BLaER1 (cell line): ENCODE results near the gene RIN1.
A peak's percentile ranks its signal among the peaks of the same experiment; 100 is the strongest.
"Not testable (repeated sequence)": the region's sequence is repeated elsewhere in the genome, so short reads cannot be mapped to it uniquely, and the experiment has no call there.

Experiments used
- H3K27ac ChIP-seq: shearing (Covaris generic); formaldehyde crosslinking; 2 replicates; pipeline ENCODE4 v1.8.1; 2022
- H3K27me3 ChIP-seq: shearing (Covaris generic); formaldehyde crosslinking; 2 replicates; pipeline ENCODE4 v1.8.1; 2022
- H3K36me3 ChIP-seq: shearing (Covaris generic); formaldehyde crosslinking; 2 replicates; pipeline ENCODE4 v1.8.1; 2022
- H3K4me1 ChIP-seq: shearing (Covaris generic); formaldehyde crosslinking; 2 replicates; pipeline ENCODE4 v1.8.1; 2022
- H3K4me2 ChIP-seq: shearing (Covaris generic); formaldehyde crosslinking; 2 replicates; pipeline ENCODE4 v1.8.1; 2022
- H3K4me3 ChIP-seq: shearing (Covaris generic); formaldehyde crosslinking; 2 replicates; pipeline ENCODE4 v1.8.1; 2022
- H3K9ac ChIP-seq: shearing (Covaris generic); formaldehyde crosslinking; 2 replicates; pipeline ENCODE4 v1.8.1; 2022
- H3K9me3 ChIP-seq: shearing (Covaris generic); formaldehyde crosslinking; 2 replicates; pipeline ENCODE4 v1.8.1; 2022
- H4K20me1 ChIP-seq: shearing (Covaris generic); formaldehyde crosslinking; 2 replicates; pipeline ENCODE4 v1.8.1; 2022
- Cebpa-rat ChIP-seq: shearing (Covaris generic); IDR thresholded peaks from 2 replicates; pipeline ENCODE4 v1.8.1; 2022

RIN1 gene

GRCh38 chr11:66314561-66315497 lies 21.4 kb downstream of the RIN1 start:
- Histone ChIP-seq H3K9ac (peak overlapping the region; percentile 84), H3K4me3 (peak overlapping the region; percentile 73), H3K27ac (peak overlapping the region; percentile 91), H4K20me1 (peaks cover 24% of the 10 kb centered on the region), H3K9me3 (peaks cover 4% of the 10 kb centered on the region; the same call in 1 of the 2 replicates), H3K27me3 (no peaks in the 10 kb centered on the region), H3K4me1 (peaks cover 67% of the 10 kb centered on the region), H3K36me3 (no peaks in the 10 kb centered on the region), H3K4me2 (peak overlapping the region; percentile 98)
- TF ChIP-seq Cebpa-rat, result no peak

- peak overlapping the region; percentile 98 for H3K4me2 ChIP-seq
- H3K36me3 ChIP-seq, result no peaks in the 10 kb centered on the region
- no peak for TF ChIP-seq Cebpa-rat
- H3K4me1 ChIP-seq, result peaks cover 68% of the 10 kb centered on the region
- H3K9ac ChIP-seq, result peak overlapping the region; percentile 84
- no peaks in the 10 kb centered on the region for H3K27me3 ChIP-seq
- H3K9me3 ChIP-seq, result no peaks in the 10 kb centered on the region
- peaks cover 24% of the 10 kb centered on the region for H4K20me1 ChIP-seq
- H3K4me3 ChIP-seq, result peak overlapping the region; percentile 73
- H3K27ac ChIP-seq, result peak overlapping the region; percentile 91
Observed at GRCh38 chr11:66314186-66314501, 22.1 kb downstream of the RIN1 start.

GRCh38 chr11:66313321-66314185 lies 22.7 kb downstream of the RIN1 start:
- no peak for TF ChIP-seq Cebpa-rat

GRCh38 chr11:66312549-66313320 lies 23.5 kb downstream of the RIN1 start:
- Histone ChIP-seq H4K20me1 (peaks cover 24% of the 10 kb centered on the region), H3K36me3 (no peaks in the 10 kb centered on the region), H3K4me1 (peaks cover 55% of the 10 kb centered on the region), H3K9ac (peak overlapping the region; percentile 84), H3K27ac (peak overlapping the region; percentile 91), H3K4me3 (peak overlapping the region; percentile 73), H3K4me2 (peak overlapping the region; percentile 98), H3K9me3 (no peaks in the 10 kb centered on the region), H3K27me3 (no peaks in the 10 kb centered on the region)
- TF ChIP-seq Cebpa-rat, result no peak

More at GRCh38 chr11:66313321-66314185, 22.7 kb downstream of the RIN1 start:
- Histone ChIP-seq H3K36me3 (no peaks in the 10 kb centered on the region), H3K27me3 (no peaks in the 10 kb centered on the region), H3K4me3 (peak overlapping the region; percentile 73), H3K27ac (peak overlapping the region; percentile 91), H3K4me1 (peaks cover 62% of the 10 kb centered on the region), H3K9ac (peak overlapping the region; percentile 84), H4K20me1 (peaks cover 24% of the 10 kb centered on the region), H3K9me3 (no peaks in the 10 kb centered on the region), H3K4me2 (peak overlapping the region; percentile 98)

GRCh38 chr11:66311965-66312548 lies 24.2 kb downstream of the RIN1 start:
- Histone ChIP-seq H3K9me3 (no peaks in the 10 kb centered on the region), H3K4me3 (peak overlapping the region; percentile 68), H3K27me3 (no peaks in the 10 kb centered on the region), H3K36me3 (no peaks in the 10 kb centered on the region), H3K9ac (peak overlapping the region; percentile 58), H3K27ac (peak overlapping the region; percentile 59), H4K20me1 (peaks cover 24% of the 10 kb centered on the region), H3K4me2 (peak overlapping the region; percentile 62), H3K4me1 (peaks cover 55% of the 10 kb centered on the region)
- TF ChIP-seq Cebpa-rat, result no peak

- Histone ChIP-seq H3K27me3 (no peaks in the 10 kb centered on the region), H4K20me1 (peaks cover 22% of the 10 kb centered on the region), H3K9ac (peak overlapping the region; percentile 58), H3K4me2 (peak overlapping the region; percentile 62), H3K4me3 (peak overlapping the region; percentile 68), H3K36me3 (no peaks in the 10 kb centered on the region), H3K27ac (peak overlapping the region; percentile 59), H3K4me1 (peaks cover 52% of the 10 kb centered on the region), H3K9me3 (no peaks in the 10 kb centered on the region)
- TF ChIP-seq Cebpa-rat, result no peak
Observed at GRCh38 chr11:66311470-66311964, 24.7 kb downstream of the RIN1 start.

GRCh38 chr11:66310803-66311440 lies 25.3 kb downstream of the RIN1 start:
- H3K9me3 ChIP-seq, H3K4me3 ChIP-seq, H3K36me3 ChIP-seq, H3K27me3 ChIP-seq: not testable (repeated sequence)
- Histone ChIP-seq H4K20me1 (peaks cover 17% of the 10 kb centered on the region), H3K4me2 (peak overlapping the region; percentile 62), H3K27ac (0 out of 2 replicates have a peak overlapping the region, but pooled peaks have one; percentile 59), H3K4me1 (peaks cover 47% of the 10 kb centered on the region), H3K9ac (peak overlapping the region; percentile 58; the same call in 1 of the 2 replicates)

- no peaks in the 10 kb centered on the region for H3K9me3 ChIP-seq
- peaks cover 11% of the 10 kb centered on the region for H4K20me1 ChIP-seq
- peaks cover 41% of the 10 kb centered on the region for H3K4me1 ChIP-seq
- no peak overlapping the region for H3K4me3 ChIP-seq
- no peak overlapping the region for H3K27ac ChIP-seq
- H3K27me3 ChIP-seq, result no peaks in the 10 kb centered on the region
- no peak overlapping the region for H3K9ac ChIP-seq
- peak overlapping the region; percentile 62; the same call in 1 of the 2 replicates for H3K4me2 ChIP-seq
- no peaks in the 10 kb centered on the region for H3K36me3 ChIP-seq
- TF ChIP-seq Cebpa-rat, result no peak
Observed at GRCh38 chr11:66310324-66310723, 25.9 kb downstream of the RIN1 start.
